Peyer's patch (tissue), 4 donors: ENCODE data around the gene PEX16. TPM values are rescaled to one million over a fixed set of nuclear protein-coding genes. Genes with fewer than 3 reads are reported as not detected.
A peak's percentile ranks its signal among the peaks of the same experiment; 100 is the strongest.
"Not testable (repeated sequence)": the region's sequence is repeated elsewhere in the genome, so short reads cannot be mapped to it uniquely, and the experiment has no call there.

Source experiments
- DNase-seq, 3 donors: peaks; one replicate each; pipeline ENCODE4 v3.0.0-alpha.2; 2017 to 2019
- H3K27ac ChIP-seq, 4 donors: fragments of 200-600 bp; sonication (generic); one replicate each; pipeline ENCODE4 v1.5.1; 2016 to 2019
- H3K27me3 ChIP-seq, 2 donors: fragments of 200-600 bp; sonication (generic); one replicate each; pipeline ENCODE4 v1.5.1; 2019
- H3K36me3 ChIP-seq, 3 donors: fragments of 200-600 bp; sonication (generic); one replicate each; pipeline ENCODE4 v1.5.1; 2016 to 2019
- H3K4me1 ChIP-seq, 4 donors: fragments of 200-600 bp; sonication (generic); one replicate each; pipeline ENCODE4 v1.5.1; 2016 to 2019
- H3K4me3 ChIP-seq, 4 donors: fragments of 200-600 bp; sonication (generic); 1 replicate in 3 of 4; 2 replicates in 1 of 4; pipeline ENCODE4 v1.5.1; 2016 to 2019; ENCODE audit warnings: mild to moderate bottlenecking in 1 of 4
- H3K9me3 ChIP-seq, 4 donors: fragments of 200-600 bp; sonication (generic); one replicate each; pipeline ENCODE4 v1.5.1; 2016 to 2019; ENCODE audit warnings: mild to moderate bottlenecking in 1 of 4
- POLR2A ChIP-seq, 2 donors: fragments of 450-650 bp; IDR thresholded peaks; one replicate each; pipeline ENCODE4 v1.5.1; 2017; ENCODE audit warnings: antibody characterized with exemption in 2 of 2, mild to moderate bottlenecking in 2 of 2, moderate library complexity in 2 of 2
- total RNA-seq, 4 donors: library from RNA; depleted of rRNA; stranded (reverse); fragments of >200 nt; gene quantifications; one replicate each; pipeline ENCODE4 v1.1.0, GENCODE V29; 2016
- TF ChIP-seq, protein P1 (sequence below), 6 experiments: fragments of 450-650 bp in 4 of 6; fragments of 200-600 bp in 2 of 6; sonication (generic) in 1 of 6; IDR thresholded peaks; one replicate each; pipeline ENCODE4 v1.5.1; 2017 to 2019; ENCODE audit warnings: antibody characterized with exemption in 6 of 6, mild to moderate bottlenecking in 3 of 6, moderate library complexity in 1 of 6

The PEX16 gene
- total RNA-seq, 4 donors from 2014 or later = 46.2 to 66.8 (median 63.0) TPM

- Histone ChIP-seq H3K27me3 (no peaks in the 10 kb centered on the region), H3K4me3 (no peak overlapping the region), H3K4me1 (peaks cover 0 to 31% (median 1%) of the 10 kb centered on the region in 4 donors), H3K9me3 (no peaks in the 10 kb centered on the region), H3K27ac (peak overlapping the region in 1 of 4 donors; percentile 50), H3K36me3 (peaks cover 0 to 12% (median 0%) of the 10 kb centered on the region in 3 donors)
- no peak for DNase-seq
- TF ChIP-seq, protein P1, sequence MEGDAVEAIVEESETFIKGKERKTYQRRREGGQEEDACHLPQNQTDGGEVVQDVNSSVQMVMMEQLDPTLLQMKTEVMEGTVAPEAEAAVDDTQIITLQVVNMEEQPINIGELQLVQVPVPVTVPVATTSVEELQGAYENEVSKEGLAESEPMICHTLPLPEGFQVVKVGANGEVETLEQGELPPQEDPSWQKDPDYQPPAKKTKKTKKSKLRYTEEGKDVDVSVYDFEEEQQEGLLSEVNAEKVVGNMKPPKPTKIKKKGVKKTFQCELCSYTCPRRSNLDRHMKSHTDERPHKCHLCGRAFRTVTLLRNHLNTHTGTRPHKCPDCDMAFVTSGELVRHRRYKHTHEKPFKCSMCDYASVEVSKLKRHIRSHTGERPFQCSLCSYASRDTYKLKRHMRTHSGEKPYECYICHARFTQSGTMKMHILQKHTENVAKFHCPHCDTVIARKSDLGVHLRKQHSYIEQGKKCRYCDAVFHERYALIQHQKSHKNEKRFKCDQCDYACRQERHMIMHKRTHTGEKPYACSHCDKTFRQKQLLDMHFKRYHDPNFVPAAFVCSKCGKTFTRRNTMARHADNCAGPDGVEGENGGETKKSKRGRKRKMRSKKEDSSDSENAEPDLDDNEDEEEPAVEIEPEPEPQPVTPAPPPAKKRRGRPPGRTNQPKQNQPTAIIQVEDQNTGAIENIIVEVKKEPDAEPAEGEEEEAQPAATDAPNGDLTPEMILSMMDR (IDR thresholded peaks at IDR 0.05) = no peak
- TF ChIP-seq POLR2A (IDR thresholded peaks at IDR 0.05) = no peak
Measured at GRCh38 chr11:45905095-45905494, 12.6 kb downstream of the PEX16 start.

GRCh38 chr11:45904309-45904915 lies 13.3 kb downstream of the PEX16 start:
- Histone ChIP-seq H3K4me3 (no peak overlapping the region), H3K4me1 (peaks cover 0 to 35% (median 6%) of the 10 kb centered on the region in 4 donors), H3K9me3 (no peaks in the 10 kb centered on the region), H3K36me3 (peaks cover 0 to 5% (median 0%) of the 10 kb centered on the region in 3 donors), H3K27ac (peak overlapping the region in 2 of 4 donors; percentile 38 to 50), H3K27me3 (no peaks in the 10 kb centered on the region)
- TF ChIP-seq POLR2A (IDR thresholded peaks at IDR 0.05) = no peak
- TF ChIP-seq, protein P1 (IDR thresholded peaks at IDR 0.05) = no peak
- peak in 2 of 3 donors; percentile 84 for DNase-seq

GRCh38 chr11:45902452-45903380 lies 15.0 kb downstream of the PEX16 start:
- TF ChIP-seq POLR2A (IDR thresholded peaks at IDR 0.05) = no peak
- TF ChIP-seq, protein P1 (IDR thresholded peaks at IDR 0.05) = no peak
- Histone ChIP-seq H3K9me3 (no peaks in the 10 kb centered on the region), H3K4me1 (peaks cover 0 to 40% (median 10%) of the 10 kb centered on the region in 4 donors), H3K4me3 (no peak overlapping the region), H3K27me3 (no peaks in the 10 kb centered on the region), H3K36me3 (no peaks in the 10 kb centered on the region), H3K27ac (no peak overlapping the region)
- DNase-seq = no peak

- Histone ChIP-seq H3K4me1 (peaks cover 0 to 36% (median 10%) of the 10 kb centered on the region in 4 donors), H3K4me3 (no peak overlapping the region), H3K27me3 (no peaks in the 10 kb centered on the region), H3K27ac (no peak overlapping the region), H3K36me3 (no peaks in the 10 kb centered on the region), H3K9me3 (no peaks in the 10 kb centered on the region)
- no peak for DNase-seq
- TF ChIP-seq, protein P1 (IDR thresholded peaks at IDR 0.05) = no peak
- no peak for TF ChIP-seq POLR2A (IDR thresholded peaks at IDR 0.05)
Measured at GRCh38 chr11:45901626-45902025, 16.1 kb downstream of the PEX16 start.

DNA sequence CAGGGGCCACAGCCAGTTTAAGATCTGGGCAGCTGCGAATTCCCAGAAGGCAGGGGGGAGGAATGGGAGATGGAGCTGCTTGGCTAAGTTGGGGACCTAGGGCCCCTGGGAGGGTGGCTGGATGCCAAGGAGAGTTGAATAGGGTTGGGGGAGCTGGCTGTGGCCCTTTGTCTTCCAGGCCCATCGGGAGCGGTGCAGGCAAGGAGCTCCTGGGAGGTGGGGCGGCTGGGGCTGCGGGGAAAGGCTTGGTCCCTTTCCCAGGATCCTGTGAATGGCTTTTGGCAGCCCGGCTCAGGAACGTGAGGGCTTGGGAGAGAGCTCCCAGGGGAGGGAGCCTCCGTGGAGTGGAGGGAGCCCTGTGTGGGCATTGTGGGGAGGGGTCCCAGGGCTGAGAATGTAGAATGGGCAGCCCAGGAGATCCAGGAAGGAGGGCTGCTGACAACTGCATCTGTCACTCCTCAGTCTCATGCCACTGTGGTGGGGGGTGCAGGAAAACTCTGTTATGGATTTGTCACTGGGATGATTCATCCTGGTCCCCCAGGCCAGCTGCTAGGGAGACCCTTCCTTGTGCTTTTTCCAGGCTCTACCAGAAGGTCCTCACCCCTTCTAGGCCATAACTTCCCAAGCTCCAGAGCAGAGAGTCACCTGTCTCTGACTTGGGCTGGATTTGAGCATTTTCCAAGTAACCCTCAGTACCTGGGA lies 16.6 kb downstream of the PEX16 start:
- no peaks in the 10 kb centered on the region for H3K27me3 ChIP-seq
- H3K4me3 ChIP-seq = peak overlapping the region in 1 of 4 donors; percentile 55
- no peaks in the 10 kb centered on the region for H3K36me3 ChIP-seq
- no peak overlapping the region for H3K27ac ChIP-seq
- peaks cover 0 to 30% (median 10%) of the 10 kb centered on the region in 4 donors for H3K4me1 ChIP-seq
- no peak for DNase-seq
- no peak for TF ChIP-seq POLR2A (IDR thresholded peaks at IDR 0.05)
- no peaks in the 10 kb centered on the region for H3K9me3 ChIP-seq

DNA sequence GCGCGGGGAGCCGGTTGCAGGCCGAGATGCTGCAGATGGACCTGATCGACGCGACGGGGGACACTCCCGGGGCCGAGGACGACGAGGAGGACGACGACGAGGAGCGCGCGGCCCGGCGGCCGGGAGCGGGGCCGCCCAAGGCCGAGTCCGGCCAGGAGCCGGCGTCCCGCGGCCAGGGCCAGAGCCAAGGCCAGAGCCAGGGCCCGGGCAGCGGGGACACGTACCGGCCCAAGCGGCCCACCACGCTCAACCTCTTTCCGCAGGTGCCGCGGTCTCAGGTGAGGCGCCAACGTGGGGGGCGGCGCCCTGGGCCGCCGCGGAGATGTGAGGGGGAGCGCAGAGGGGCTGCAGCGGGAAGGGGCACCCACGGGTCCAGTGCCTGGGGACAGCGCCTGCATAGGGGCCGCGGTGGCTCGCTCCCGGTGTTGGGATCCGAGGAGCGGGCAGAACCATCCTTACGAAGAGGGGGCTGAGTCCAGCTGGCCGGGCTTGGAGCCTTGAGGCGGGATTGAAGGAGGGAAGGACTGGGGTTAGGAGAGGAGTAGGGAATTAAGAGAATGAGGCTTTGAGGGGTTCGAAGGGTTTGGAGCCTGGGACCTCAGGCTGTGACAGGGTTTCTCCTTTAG lies 17.4 kb downstream of the PEX16 start:
- Histone ChIP-seq H3K27ac (peak overlapping the region in 1 of 4 donors; percentile 31), H3K4me1 (peaks cover 0 to 23% (median 10%) of the 10 kb centered on the region in 4 donors), H3K4me3 (peak overlapping the region; percentile 38 to 64 (median 58))
- not testable (repeated sequence) for H3K9me3 ChIP-seq, H3K36me3 ChIP-seq, DNase-seq, H3K27me3 ChIP-seq
